HG03139 (cell line): ENCODE measurements around the gene HSPA1B.
"Not testable (repeated sequence)": the region's sequence is repeated elsewhere in the genome, so short reads cannot be mapped to it uniquely, and the experiment has no call there.

Experiments
- ATAC-seq: cut with Tn5 transposase; IDR thresholded peaks from one replicate; pipeline ENCODE4 v1.9.1; 2021; ENCODE audit not compliant: unreplicated experiment

Gene HSPA1B

DNA sequence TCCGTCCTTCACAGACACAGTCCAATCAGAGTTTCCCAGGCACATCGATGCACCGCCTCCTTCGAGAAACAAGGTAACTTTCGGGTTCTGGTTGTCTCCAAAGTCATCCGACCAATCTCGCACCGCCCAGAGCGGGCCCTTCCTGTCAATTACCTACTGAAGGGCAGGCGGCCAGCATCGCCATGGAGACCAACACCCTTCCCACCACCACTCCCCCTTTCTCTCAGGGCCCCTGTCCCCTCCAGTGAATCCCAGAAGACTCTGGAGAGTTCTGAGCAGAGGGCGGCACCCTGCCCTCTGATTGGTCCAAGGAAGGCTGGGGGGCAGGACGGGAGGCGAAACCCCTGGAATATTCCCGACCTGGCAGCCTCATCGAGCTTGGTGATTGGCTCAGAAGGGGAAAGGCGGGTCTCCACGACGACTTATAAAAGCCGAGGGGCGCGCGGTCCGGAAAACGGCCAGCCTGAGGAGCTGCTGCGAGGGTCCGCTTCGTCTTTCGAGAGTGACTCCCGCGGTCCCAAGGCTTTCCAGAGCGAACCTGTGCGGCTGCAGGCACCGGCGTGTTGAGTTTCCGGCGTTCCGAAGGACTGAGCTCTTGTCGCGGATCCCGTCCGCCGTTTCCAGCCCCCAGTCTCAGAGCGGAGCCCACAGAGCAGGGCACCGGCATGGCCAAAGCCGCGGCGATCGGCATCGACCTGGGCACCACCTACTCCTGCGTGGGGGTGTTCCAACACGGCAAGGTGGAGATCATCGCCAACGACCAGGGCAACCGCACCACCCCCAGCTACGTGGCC lies at the start of gene HSPA1B:
TSS of gene HSPA1B (plus strand) at position 453 of the 794 bp plus-strand sequence. CDS start at position 666, 213 bp downstream.
- ATAC-seq: peak; percentile 52

DNA sequence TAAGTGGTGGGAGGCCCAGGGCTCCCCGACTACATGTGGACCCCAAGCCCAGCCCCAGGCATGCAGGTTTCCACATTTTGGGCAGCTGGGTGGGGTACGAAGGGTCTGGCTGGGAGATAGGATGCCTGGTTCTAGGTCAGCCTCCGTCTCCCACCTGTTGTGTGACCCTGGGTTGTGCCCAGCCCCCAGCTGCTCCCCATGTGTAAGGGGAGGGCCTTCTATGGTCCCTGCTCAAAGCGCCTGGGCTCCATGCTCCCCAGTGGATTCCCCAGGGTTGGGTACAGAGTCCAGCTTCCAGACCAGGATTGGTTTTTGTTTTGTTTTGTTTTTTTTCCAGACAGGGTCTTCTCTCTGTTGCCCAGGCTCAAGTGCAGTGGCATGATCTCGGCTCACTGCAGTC lies 49.3 kb upstream of the HSPA1B start:
- no peak for ATAC-seq

DNA sequence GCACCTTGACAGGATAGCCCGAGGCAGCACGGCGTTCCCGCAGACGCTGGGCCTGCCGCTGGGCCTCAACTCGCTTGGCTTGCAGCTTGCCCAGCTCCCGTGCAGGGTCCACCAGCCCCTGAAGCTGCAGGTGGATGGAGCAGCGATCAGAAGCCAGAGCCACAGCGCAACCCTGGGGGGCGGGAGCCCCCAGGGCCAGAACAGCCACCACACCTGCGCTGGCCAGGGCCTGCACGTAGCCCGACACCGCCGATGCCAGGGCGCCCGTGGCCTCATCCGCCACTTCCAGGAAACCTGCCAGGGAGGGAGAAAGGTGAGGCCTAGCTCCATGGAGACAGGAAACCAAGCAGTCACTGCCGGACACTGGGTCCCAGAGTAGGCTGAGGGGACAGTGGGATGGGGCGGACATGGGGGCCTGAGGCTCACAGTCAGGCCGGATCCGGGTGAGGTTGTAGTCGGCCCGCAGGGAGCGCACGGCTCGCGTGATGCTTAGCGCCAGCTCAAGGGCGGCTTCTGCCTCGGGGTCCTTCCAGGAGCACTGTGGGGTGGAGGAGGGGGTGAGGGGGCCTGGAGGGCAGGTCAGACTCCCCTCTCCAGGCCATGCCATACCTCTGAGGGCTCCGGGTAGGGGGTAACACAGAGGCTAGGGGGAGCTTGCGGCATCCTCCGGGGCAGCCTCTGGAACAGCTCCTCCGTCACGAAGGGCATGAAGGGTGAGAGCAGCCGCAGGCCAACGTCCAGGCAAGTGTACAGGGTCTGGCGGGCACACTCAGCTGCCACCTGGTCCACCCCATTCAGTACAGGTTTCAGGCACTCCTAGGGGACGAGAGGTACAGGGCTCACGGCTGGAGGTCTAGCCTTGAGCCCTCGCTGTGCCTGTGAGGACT lies 48.3 kb upstream of the HSPA1B start:
- ATAC-seq: no peak

DNA sequence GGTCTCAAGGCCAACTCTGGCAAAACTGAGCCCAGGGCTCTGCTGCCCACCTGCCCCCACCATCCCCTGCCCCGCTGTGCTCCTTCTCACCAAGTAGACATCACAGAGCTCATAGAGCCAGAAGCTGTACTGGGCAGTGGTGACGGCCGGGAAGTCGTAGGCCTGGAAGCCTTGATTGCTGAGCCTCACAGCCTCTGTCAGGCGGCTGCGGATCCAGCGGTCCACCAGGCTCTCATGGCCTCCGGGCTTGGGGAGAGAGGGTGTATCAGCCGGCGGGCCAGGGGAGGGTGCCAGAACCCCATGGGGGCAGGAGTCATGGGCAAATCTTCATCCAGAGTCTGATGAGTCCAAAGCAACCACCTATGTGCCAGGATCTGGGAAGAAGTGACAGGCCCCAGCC lies 47.6 kb upstream of the HSPA1B start:
- ATAC-seq: no peak

DNA sequence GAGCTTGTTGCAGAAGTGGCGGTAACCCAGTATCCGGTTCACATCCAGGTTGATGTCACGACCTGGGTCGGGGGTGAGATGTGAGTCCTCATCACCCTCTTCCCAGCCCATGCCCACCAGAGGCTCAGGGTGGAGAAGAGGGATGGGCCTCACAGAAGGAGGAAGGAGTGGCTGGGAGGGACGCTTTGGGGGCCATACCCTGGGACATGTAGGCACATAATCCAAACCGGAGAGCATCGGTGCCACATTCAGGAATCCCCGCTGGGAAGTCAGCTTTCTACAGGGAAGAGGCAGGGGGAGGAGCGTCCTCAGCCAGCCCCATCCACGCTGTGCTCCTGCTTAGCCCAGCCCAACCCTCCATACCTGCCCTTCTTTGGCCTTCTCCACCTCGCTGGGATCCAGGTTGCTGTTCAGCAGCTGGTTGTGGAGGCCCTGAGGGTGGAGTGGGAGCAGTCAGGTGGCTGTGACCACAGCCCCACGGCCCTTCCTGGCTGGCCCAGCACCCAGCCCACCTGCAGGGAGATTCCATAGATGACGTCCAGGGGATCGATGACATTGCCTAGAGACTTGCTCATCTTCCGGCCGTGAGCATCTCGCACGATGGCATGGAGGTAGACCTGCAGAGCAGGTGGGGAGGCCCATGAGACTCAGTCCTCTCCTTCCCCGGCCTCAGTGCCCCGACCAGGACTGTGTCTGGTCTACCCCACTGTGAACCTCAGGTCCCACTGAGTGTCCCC lies 46.9 kb upstream of the HSPA1B start:
- ATAC-seq: no peak

DNA sequence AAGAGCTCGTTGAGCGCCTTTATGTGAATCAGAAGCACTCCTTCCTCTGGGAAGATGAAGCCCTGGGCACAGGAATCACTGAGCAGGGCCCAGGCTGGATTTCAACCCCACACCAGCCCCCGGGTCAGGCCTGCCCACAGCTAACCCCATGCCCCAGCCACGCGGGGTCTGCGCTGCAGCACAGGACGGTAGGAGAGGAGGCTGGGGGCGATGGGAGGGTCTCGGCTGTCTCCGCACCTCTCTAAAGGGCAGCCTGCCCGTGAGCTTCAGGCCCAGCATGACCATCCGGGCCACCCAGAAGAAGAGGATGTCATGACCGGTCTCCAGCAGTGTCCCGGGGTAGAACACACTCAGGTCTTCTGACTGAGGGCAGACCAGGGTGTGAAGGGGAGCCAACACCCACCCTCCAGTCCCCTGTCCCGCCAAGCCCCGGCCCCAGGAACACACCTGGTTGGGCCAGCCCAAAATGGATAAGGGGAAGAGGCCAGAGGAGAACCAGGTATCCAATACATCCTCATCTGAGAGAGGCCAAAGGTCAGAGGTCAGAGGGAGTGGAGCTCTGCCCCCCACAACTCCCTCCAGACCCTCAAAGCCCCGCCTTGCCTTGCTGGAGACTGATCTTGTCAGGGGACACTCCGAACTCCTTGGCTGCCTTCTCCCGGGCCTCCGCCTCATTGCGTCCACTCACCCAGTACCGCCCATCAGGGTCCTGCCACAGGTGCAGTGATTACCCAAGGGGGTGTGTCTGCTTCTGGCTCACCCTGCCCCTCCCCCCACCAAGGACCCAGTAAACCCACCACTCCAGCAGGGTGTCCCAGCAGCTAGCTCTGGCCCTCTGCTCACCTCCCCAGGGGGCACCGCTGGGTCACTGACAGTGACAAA lies 46.1 kb upstream of the HSPA1B start:
- no peak for ATAC-seq

DNA sequence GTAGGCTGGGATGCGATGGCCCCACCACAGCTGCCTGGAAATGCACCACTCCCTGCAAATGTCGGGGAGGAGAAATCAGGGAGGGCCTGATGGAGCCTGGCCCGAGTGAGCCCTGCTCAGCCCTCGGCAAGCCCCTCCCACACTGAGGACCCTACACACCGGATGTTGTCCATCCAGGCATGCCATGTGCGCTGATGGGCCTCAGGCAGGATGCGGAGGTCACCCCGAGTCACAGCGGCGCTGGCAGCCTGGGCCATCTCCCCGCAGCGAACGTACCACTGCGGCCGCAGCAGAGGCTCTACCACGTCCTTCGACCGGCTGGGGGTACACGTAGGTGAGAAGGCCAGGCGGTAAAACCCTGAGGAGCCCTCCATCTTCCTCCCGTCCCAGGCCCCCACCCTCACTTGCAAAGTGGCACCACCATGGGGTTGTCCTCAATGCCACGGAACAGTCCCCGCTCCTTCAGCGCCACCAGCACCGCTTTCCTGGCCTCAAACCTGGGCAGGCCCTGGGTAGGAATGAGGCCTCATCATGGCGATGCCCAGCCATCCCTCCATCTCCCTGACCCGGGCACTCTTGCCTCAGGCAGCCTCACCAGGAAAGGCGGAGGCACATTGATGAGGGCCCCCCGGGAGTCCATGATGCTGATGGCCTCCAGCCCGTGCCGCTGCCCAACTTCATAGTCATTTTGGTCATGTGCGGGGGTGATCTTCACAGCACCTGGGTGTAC lies 45.2 kb upstream of the HSPA1B start:
- no peak for ATAC-seq

DNA sequence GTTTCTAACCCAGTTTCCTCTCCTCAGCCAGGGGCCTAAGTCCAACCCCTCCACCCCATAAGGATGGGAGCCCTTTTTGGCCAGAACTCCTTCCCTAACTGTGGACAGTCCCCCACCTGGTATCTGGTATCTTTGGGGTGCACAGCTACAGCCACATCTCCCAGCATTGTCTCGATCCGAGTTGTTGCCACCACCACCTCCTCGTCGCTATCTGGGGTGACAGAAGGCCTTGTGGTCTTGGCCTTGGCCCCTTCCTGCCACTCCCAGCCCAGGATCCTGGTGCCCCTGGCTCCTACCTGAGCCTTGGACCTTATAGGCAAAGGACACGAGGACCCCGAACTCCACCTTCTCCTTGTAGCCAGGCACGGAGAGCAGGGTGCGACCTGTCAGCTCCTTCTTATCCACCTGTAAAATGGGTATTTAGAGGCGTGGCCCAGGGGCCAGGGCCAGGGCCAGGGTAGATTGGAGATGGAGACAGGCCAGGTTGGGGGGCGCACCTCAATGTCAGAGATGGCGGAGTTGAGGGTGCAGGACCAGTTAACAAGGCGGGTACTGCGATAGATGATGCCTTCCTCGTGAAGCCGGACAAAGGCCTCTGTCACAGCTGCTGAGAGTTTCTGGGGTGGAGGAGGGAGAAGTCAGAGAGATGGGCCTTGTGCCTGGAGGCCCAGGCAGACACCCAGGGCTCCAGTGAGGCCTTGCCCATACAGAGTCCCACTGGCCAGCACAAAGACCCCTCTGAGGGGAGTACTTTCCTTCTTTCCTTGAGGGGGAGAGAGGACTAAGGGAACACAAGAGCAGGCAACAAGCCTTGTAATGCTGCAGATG lies 43.2 kb upstream of the HSPA1B start:
- no peak for ATAC-seq

DNA sequence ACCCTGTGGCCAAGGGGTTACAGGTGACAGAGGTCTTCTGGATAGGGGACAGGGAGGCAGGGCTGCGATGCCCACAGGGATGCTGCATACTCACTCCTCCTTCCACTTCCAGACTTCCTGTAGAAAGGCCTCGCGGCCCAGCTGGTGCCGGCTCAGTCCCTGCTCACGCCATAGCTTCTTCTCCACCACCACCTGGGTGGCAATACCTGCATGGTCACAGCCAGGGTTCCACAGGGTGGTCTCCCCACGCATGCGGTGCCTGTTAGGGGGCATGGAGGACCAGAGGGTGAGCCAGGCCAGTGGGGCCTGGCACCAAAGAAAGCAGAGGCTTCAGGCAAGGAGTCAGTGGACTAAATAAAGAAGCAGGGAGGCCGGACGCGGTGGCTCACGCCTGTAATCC lies 42.1 kb upstream of the HSPA1B start:
- ATAC-seq: no peak

DNA sequence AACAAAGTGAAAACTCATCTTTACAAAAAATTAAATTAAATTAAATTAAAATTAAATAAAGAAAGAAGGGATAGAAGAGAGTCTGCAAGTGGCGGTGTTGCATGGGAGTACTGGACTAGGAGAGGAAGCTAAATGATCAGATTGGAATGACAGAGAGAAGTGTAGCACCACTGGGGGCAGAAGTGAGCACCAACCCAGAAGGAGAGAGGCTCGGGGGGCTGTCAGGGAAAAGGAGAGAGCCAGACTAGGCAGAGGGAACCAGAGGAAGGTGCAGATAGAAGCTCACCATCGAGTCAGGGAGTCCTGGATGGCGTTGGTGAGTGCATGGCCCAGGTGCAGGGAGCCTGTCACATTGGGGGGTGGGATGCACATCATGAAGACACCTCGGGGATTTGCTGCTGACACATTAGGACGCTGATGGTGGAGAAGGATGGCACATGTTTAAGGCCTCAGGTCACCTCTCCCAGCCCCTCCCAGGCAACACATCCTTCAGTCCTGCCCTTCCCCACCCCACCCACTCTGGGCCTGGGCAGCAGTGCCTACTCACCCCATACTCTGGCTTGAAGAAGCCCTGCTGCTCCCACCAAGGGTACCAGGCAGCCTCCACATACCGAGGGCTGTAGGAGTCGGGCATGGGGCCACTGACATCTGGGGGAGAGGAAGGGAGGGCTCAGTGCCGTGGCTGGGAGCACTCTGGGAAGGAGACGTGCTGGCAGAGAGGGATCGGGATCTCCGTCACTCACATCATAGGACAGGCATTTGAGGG lies 36.0 kb upstream of the HSPA1B start:
- ATAC-seq: no peak

DNA sequence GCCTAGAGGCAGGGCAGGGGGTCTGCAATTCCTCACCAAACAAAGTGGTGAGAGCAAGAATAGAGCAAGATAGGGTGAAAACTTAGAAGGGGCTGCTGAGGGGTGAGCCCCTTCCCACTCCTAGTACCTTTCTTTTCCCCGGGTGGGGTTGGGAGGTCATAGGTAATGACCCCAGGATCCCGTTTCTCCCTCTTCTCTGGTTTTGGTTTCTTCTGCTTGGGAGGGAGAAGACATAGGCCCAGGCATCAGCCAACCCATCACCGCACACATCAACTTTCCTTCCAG lies 35.5 kb upstream of the HSPA1B start:
- no peak for ATAC-seq

DNA sequence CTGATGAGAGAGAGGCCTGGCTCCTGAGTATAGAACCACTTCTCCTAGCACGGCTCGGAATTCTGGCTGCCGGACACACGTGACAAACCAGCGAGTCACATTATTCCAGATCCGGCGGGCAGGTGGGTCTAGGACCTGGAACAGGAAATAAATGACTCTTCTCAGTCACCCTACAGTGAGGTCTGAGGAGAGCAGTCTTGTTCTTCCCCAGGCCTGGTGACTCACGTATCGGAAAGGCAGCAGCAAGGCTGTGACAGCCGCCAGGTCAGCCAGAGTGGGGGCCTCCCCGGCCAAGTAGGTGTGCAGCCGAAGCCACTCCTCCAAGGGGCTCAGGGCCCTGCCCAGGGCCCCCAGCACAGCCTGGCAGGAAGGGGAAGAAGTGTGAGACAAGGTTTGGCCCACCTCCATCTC lies 34.8 kb upstream of the HSPA1B start:
- no peak for ATAC-seq

DNA sequence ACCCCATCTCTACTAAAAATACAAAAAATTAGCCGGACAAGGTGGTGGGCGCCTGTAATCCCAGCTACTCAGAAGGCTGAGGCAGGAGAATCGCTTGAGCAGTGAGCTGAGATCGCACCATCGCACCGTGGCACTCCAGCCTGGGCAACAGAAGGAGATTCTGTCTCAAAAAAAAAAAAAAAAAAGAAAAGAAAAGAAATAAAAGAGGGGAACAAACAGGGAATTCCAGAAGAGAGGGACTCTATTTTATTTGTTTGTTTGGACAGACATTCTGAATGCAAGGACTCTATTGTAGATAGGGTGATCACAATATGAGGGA lies 33.7 kb upstream of the HSPA1B start:
- ATAC-seq: not testable (repeated sequence)

DNA sequence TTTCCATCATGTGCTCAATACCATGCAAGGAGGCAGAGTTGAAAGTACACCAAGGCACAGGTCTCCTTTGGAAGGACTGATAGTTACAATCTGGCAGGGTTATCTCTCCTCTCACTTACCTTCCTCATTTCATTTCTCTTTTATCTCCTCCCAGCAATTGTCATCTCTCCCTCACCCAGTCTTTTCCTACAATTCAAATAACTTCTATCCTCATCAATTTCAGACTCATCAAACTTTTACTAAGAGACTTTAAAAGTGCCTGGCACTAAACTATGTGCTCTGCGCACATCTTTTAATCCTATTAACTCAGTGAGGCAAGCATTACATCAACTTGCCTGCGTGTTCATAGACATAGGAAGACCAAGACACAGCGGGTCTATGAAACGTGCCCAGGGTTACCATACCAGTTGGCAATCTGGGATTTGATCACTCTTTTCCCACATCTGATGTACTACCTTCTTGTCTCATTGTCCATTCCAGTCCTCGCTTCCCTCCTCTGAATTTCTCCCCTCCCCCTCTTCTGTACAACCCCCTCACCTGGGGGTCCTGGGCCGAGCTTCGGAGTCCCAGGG lies 33.2 kb upstream of the HSPA1B start:
- ATAC-seq: no peak

DNA sequence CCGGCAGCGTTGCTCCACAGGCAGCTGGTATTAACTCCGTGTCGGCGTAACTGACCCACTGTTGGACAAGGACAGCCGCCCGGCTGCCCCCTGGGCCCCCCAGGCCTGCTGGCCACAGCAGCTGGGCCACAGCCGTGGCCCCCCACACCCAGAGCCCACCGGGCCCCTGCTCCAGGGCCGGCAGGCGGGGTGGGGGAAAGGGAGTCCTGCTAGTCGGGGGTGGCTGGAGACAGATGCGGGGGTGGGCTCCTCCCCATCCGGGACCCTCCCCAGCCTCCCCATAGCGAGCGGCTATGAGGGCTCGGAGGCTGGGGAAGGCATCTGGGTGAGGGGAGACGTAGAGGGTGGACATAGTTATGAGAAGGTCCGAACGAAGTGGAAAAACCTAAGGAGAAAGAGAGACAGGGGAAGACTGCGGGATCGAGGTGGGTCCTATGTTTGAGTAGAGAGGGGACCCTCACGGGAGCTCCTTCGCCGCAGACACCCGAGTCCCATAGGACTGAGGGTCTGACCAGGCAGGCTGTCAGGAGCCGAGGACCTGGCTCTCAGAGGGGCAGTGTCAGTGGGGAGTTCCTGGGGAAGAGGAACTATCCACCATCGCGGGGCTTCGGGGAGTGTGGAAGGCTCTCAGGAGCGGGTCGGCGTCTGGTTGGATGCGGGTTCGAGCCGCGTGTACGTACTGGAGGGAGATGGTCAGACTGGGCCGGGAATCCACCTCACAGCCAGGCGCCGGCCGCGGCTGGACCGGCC lies 32.5 kb upstream of the HSPA1B start:
- ATAC-seq: peak; percentile 3

DNA sequence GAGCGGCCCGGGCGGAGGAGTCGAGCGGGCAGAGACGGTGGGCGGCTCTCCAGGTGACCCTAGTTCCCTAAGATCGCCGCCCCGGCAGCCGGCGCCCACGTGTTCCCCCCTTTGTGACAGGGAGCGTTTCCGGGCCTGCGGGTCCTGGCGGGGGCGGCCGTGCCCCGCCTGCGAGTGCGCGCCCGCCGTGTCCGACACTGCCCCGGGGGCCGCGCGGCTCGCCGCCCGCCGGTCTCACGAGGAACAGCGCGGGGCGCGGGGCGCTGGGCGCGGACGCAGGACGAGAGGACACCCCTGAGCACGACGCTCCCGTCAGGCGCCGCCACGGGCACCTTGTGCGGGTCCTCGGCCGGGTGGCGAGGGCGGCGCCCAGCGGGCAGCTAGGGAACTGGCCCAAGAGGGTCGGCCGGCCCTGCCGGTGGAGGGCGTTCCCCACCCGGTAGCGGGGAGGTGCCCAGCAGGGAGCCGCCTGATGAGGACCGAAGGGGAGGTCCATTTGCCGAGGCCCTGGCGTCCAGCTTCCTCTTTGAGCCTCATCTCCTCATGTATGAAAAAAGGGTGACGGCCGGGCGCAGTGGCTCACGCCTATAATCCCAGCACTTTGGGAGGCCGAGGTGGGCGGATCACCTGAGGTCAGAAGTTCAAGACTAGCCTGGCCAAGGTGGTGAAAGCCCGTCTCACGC lies 31.8 kb upstream of the HSPA1B start, which contains the start of gene VARS1:
TSS of gene VARS1 (minus strand) at position 137 of the 683 bp plus-strand sequence. CDS start 535 bp downstream, outside the sequence.
- peak; percentile 73 for ATAC-seq

DNA sequence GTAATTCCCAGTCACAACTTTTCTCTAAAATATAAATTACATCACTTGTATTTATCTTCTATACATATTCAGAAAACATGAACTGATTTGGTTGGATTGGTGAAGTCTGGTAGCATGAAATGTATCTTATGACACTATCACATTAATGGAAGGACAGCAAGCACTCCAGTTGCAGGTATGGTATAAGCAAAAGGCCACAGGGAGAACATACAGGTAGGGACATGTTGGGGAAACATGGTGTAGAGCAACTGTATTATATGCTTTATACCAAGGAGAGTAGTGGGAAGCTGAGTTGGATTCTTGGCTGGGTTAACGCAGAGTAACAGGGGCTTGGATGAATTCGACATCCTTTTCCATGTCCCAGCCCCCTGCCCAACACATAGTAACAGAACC lies 30.5 kb upstream of the HSPA1B start:
- no peak for ATAC-seq
